Activated effector memory CD4-positive, alpha-beta T cell treated with anti-CD3 and anti-CD28 coated beads, Interleukin-2, amount 50 U/mL, for 16 hours (primary cell): ENCODE results near the gene DAB2IP.
"Not testable (repeated sequence)": the region's sequence is repeated elsewhere in the genome, so short reads cannot be mapped to it uniquely, and the experiment has no call there.

Experiments used
- DNase-seq: peaks from one replicate; pipeline ENCODE4 v3.0.0-alpha.2; 2020

DAB2IP gene

GRCh38 chr9:121731919-121732318 lies 80.5 kb downstream of the DAB2IP start:
- DNase-seq, result no peak

- DNase-seq, result no peak
Observed at GRCh38 chr9:121732389-121732788, 81.0 kb downstream of the DAB2IP start.

- no peak for DNase-seq
Observed at GRCh38 chr9:121732886-121733285, 81.5 kb downstream of the DAB2IP start.

GRCh38 chr9:121734465-121734864 lies 83.0 kb downstream of the DAB2IP start:
- DNase-seq, result no peak

GRCh38 chr9:121735065-121735792 lies 83.8 kb downstream of the DAB2IP start:
- no peak for DNase-seq

GRCh38 chr9:121735793-121736770 lies 84.6 kb downstream of the DAB2IP start:
- no peak for DNase-seq

GRCh38 chr9:121736934-121737462 lies 85.6 kb downstream of the DAB2IP start:
- DNase-seq, result no peak

GRCh38 chr9:121737481-121737931 lies 86.1 kb downstream of the DAB2IP start:
- DNase-seq, result no peak

GRCh38 chr9:121738411-121738810 lies 87.0 kb downstream of the DAB2IP start:
- DNase-seq, result no peak

GRCh38 chr9:121738968-121739367 lies 87.5 kb downstream of the DAB2IP start:
- DNase-seq, result no peak

GRCh38 chr9:121739971-121740370 lies 88.5 kb downstream of the DAB2IP start:
- DNase-seq, result no peak

- no peak for DNase-seq
Observed at GRCh38 chr9:121741228-121741918, 89.9 kb downstream of the DAB2IP start.

- DNase-seq, result not testable (repeated sequence)
Observed at GRCh38 chr9:121741919-121742283, 90.5 kb downstream of the DAB2IP start.

- no peak for DNase-seq
Observed at GRCh38 chr9:121742923-121743322, 91.5 kb downstream of the DAB2IP start.

- no peak for DNase-seq
Observed at GRCh38 chr9:121743441-121744001, 92.1 kb downstream of the DAB2IP start.

GRCh38 chr9:121744002-121744686 lies 92.7 kb downstream of the DAB2IP start:
- no peak for DNase-seq

- no peak for DNase-seq
Observed at GRCh38 chr9:121744687-121745395, 93.4 kb downstream of the DAB2IP start.

GRCh38 chr9:121745396-121745695 lies 93.9 kb downstream of the DAB2IP start:
- DNase-seq, result no peak

GRCh38 chr9:121746411-121746810 lies 95.0 kb downstream of the DAB2IP start:
- DNase-seq, result no peak

- no peak for DNase-seq
Observed at GRCh38 chr9:121746866-121747265, 95.4 kb downstream of the DAB2IP start.

GRCh38 chr9:121748074-121748473 lies 96.6 kb downstream of the DAB2IP start:
- DNase-seq, result no peak
